ENCODE measurements around the gene DOCK2. TPM values are rescaled to one million over a fixed set of nuclear protein-coding genes. Genes with fewer than 3 reads are reported as not detected.

Gene DOCK2
- total RNA-seq, 1 donor from 2014 or later, result 1.1 TPM

DNA sequence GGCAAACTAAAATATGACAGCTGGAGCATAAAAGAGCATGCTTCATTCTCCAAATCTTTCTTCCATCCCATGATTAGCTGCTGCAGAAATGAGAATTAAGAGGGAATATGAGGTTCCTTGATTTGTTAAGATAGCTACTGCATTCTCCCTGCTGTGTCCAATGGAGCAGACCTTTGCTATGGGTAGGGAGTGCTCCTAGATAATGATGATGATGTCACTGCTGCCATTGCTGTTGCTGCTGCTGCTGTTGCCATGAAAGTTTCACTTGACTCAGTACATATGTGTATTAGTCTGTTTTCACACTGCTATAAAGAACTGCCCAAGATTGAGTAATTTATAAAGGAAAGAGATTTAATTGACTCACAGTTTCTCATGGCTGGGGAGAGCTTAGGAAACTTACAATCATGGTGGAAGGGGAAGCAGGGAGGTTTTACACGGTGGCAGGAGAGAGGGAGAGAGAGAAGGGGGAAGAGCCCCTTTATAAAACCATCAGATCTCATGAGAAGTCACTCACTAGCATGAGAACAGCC, 214.3 kb downstream of the DOCK2 start:
- H3K27ac ChIP-seq, result no peak overlapping the region
- Mint-ChIP-seq H3K9me3 (peaks cover 23% of the 10 kb centered on the region), H3K4me1 (no peaks in the 10 kb centered on the region), H3K27me3 (ENCODE audit: insufficient read depth, low read depth) (no peaks in the 10 kb centered on the region), H3K36me3 (no peaks in the 10 kb centered on the region), H3K4me3 (no peak overlapping the region), H3K27ac (no peak overlapping the region)
- no peak overlapping the region for H3K4me3 ChIP-seq
- H4K20me1 ChIP-seq (ENCODE audit: low read depth), result no peaks in the 10 kb centered on the region
- H3K4me1 ChIP-seq, result no peaks in the 10 kb centered on the region
- H3K36me3 ChIP-seq, result no peaks in the 10 kb centered on the region
- no peak overlapping the region for H3K4me2 ChIP-seq
- TF ChIP-seq EZH2phosphoT487 (IDR thresholded peaks at IDR 0.05), result no peak
- TF ChIP-seq, protein P1, sequence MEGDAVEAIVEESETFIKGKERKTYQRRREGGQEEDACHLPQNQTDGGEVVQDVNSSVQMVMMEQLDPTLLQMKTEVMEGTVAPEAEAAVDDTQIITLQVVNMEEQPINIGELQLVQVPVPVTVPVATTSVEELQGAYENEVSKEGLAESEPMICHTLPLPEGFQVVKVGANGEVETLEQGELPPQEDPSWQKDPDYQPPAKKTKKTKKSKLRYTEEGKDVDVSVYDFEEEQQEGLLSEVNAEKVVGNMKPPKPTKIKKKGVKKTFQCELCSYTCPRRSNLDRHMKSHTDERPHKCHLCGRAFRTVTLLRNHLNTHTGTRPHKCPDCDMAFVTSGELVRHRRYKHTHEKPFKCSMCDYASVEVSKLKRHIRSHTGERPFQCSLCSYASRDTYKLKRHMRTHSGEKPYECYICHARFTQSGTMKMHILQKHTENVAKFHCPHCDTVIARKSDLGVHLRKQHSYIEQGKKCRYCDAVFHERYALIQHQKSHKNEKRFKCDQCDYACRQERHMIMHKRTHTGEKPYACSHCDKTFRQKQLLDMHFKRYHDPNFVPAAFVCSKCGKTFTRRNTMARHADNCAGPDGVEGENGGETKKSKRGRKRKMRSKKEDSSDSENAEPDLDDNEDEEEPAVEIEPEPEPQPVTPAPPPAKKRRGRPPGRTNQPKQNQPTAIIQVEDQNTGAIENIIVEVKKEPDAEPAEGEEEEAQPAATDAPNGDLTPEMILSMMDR (IDR thresholded peaks at IDR 0.05), result no peak
- TF ChIP-seq EZH2 (IDR thresholded peaks at IDR 0.05), result no peak
- no peak overlapping the region for H3K9ac ChIP-seq
- no peaks in the 10 kb centered on the region for H3K27me3 ChIP-seq
- H3K9me3 ChIP-seq (ENCODE audit: low read depth), result no peaks in the 10 kb centered on the region
- no peak for DNase-seq (ENCODE audit: low spot score)
- H3K79me2 ChIP-seq (ENCODE audit: low read depth), result no peaks in the 10 kb centered on the region
- H3F3A ChIP-seq (ENCODE audit: low read depth), result no peaks in the 10 kb centered on the region
- no peak overlapping the region for H2AFZ ChIP-seq (replicated peaks)

DNA sequence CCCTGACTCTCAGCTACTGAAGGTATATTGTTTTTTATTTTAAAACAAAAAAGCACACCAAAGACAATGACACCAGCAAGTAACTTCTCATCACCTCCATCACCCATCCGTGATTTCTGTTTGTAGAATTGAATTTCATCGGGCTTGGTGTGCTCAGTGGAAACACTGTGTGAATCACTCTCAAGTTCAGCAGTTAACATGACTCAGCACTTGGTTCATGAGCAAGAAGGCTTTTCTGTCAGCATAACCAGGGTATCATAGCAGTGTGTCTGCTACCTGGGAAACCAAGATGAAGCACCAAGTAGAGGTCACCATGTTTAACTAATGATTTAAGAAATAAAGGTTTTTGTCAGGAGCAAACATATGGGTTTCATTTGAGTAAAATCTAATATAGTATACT, 219.5 kb downstream of the DOCK2 start:
- peaks cover 9% of the 10 kb centered on the region for H3K9me3 Mint-ChIP-seq
- H3K27me3 Mint-ChIP-seq (ENCODE audit: insufficient read depth, low read depth), result peaks cover 5% of the 10 kb centered on the region
- no peak for DNase-seq (ENCODE audit: low spot score)
- no peak overlapping the region for H3K9ac ChIP-seq
- H3K4me3 Mint-ChIP-seq, result no peak overlapping the region
- H3K36me3 ChIP-seq, result no peaks in the 10 kb centered on the region
- H3K4me3 ChIP-seq, result no peak overlapping the region
- H2AFZ ChIP-seq (replicated peaks), result no peak overlapping the region
- no peaks in the 10 kb centered on the region for H3K27me3 ChIP-seq
- no peaks in the 10 kb centered on the region for H3K4me1 ChIP-seq
- no peaks in the 10 kb centered on the region for H3K9me3 ChIP-seq (ENCODE audit: low read depth)
- no peak overlapping the region for H3K27ac Mint-ChIP-seq
- peaks cover 10% of the 10 kb centered on the region for H3K4me1 Mint-ChIP-seq
- H3K36me3 Mint-ChIP-seq, result no peaks in the 10 kb centered on the region
- no peak overlapping the region for H3K27ac ChIP-seq
- H3F3A ChIP-seq (ENCODE audit: low read depth), result no peaks in the 10 kb centered on the region
- H3K79me2 ChIP-seq (ENCODE audit: low read depth), result no peaks in the 10 kb centered on the region
- no peak overlapping the region for H3K4me2 ChIP-seq
- H4K20me1 ChIP-seq (ENCODE audit: low read depth), result no peaks in the 10 kb centered on the region
- TF ChIP-seq EZH2 (IDR thresholded peaks at IDR 0.05) (no peak), EZH2phosphoT487 (IDR thresholded peaks at IDR 0.05) (no peak)
- TF ChIP-seq, protein P1 (IDR thresholded peaks at IDR 0.05), result no peak

DNA sequence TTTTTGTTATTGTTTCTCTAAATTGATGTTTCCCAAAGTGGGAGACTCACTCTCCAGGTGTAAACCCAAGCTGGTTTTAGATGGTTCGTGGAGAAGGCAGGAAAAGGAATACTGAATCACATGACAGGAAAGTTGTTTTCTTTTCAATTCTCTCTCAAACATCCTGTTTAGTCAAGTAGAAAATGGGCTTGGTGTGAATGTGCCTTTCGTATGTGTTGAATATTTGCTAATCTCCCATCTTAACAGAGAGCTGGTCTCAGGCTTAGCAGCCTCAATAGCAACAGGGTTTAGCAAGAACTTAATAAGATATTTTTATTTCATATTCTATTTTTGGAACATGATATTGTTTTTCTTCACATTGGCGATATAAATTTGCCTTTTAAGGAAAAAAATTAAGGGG, 223.5 kb downstream of the DOCK2 start:
- DNase-seq (ENCODE audit: low spot score), result no peak
- no peaks in the 10 kb centered on the region for H3F3A ChIP-seq (ENCODE audit: low read depth)
- no peak overlapping the region for H3K4me3 Mint-ChIP-seq
- TF ChIP-seq, protein P1 (IDR thresholded peaks at IDR 0.05), result no peak
- TF ChIP-seq EZH2 (IDR thresholded peaks at IDR 0.05) (no peak), EZH2phosphoT487 (IDR thresholded peaks at IDR 0.05) (no peak)
- no peaks in the 10 kb centered on the region for H3K9me3 ChIP-seq (ENCODE audit: low read depth)
- H3K4me1 ChIP-seq, result no peaks in the 10 kb centered on the region
- H3K79me2 ChIP-seq (ENCODE audit: low read depth), result no peaks in the 10 kb centered on the region
- no peak overlapping the region for H2AFZ ChIP-seq (replicated peaks)
- no peaks in the 10 kb centered on the region for H3K27me3 ChIP-seq
- H3K36me3 Mint-ChIP-seq, result no peaks in the 10 kb centered on the region
- H3K9ac ChIP-seq, result no peak overlapping the region
- peaks cover 18% of the 10 kb centered on the region for H3K4me1 Mint-ChIP-seq
- H3K4me2 ChIP-seq, result no peak overlapping the region
- H3K27ac ChIP-seq, result no peak overlapping the region
- no peaks in the 10 kb centered on the region for H3K36me3 ChIP-seq
- no peaks in the 10 kb centered on the region for H4K20me1 ChIP-seq (ENCODE audit: low read depth)
- H3K9me3 Mint-ChIP-seq, result no peaks in the 10 kb centered on the region
- no peak overlapping the region for H3K4me3 ChIP-seq
- no peak overlapping the region for H3K27ac Mint-ChIP-seq
- H3K27me3 Mint-ChIP-seq (ENCODE audit: insufficient read depth, low read depth), result peaks cover 5% of the 10 kb centered on the region

All from neural progenitor cell (in vitro differentiated cells).